AG04449 (cell line): Measurements from ENCODE around the gene PCNX1.

Experiments used
- CTCF ChIA-PET: fragments of 350-600 bp; formaldehyde crosslinking; extraction: SDS; loops from one replicate; lab custom pipeline; 2021; ENCODE audit warnings: antibody characterized with exemption; lab: Yijun Ruan, JAX
- POLR2A ChIA-PET: fragments of 400-600, 350-600 bp; formaldehyde crosslinking; extraction: SDS; loops from one replicate; lab custom pipeline; 2020; ENCODE audit warnings: antibody characterized with exemption, inconsistent platforms; lab: Yijun Ruan, JAX
- DNase-seq: peaks from one replicate; pipeline ENCODE4 v3.0.0-alpha.2; 2010; ENCODE audit warnings: low read depth, low spot score
- H3K4me3 ChIP-seq: 2 replicates; pipeline ENCODE4 v1.5.1; 2011; ENCODE audit warnings: low read depth, mild to moderate bottlenecking, control low read depth, low read length
- CTCF ChIP-seq: IDR thresholded peaks from one replicate; pipeline ENCODE4 v1.5.1; 2011; ENCODE audit warnings: mild to moderate bottlenecking, moderate library complexity, low read length, control low read depth, inconsistent platforms; ENCODE audit not compliant: insufficient read depth; ENCODE audit errors: missing control alignments

PCNX1 gene

GRCh38 chr14:71021347-71022011 is 114.2 kb downstream of the PCNX1 start:
- DNase-seq: peak; percentile 29
- ChIA-PET POLR2A (no interaction called here), CTCF (interaction anchor here (1.2 to 1.6 kb wide), 2 partner anchors 10 to 29 kb away, joined by 5 read pairs; no protein-coding TSS in a partner anchor)
- TF ChIP-seq CTCF: no peak
- H3K4me3 ChIP-seq: no peak overlapping the region

DNA sequence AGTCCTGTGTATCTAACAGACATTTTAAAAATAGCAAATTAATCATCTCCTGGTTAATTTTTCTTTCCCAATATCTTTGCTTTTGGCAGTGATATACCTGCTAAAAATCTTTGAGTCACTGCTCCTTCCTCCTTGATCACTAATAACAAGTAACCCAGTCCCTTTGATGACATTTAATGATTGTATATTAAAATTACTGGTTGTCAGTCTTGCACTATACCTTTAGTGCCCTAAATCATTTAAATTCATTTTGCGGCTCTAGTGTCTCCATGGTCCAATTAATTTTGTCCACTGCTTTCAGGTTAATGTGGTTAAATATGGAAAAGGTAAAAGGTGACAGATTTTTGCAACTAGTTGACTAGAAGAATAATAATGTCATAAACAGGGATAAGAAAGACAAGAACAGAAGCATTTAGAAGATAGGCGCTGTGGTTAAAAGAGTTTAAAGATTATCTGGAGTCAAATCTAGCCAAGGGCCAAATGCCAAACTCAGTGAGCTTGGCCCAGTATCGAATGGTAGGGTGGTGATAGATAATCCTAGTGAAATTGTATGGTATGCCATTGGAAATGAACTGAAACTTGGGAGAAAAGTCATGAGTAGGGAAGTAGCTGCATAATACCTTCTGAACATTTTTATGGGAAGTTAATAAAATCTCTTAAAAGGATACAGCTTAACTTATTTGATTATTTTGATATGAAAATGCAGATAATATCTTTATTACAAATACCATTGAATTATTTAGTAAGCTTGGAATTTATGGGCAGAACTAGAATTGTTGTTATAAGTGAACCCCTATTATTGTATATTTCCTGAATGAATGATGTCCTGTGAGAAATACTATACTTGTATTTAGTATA is 115.0 kb downstream of the PCNX1 start:
- POLR2A ChIA-PET: no interaction called here
- H3K4me3 ChIP-seq: no peak overlapping the region
- CTCF ChIA-PET: interaction anchor here (1.2 to 1.6 kb wide), 3 partner anchors 11 to 115 kb away, joined by 3 to 5 read pairs (median 5); partner anchors contain the start of gene PCNX1
- TF ChIP-seq CTCF: no peak
- DNase-seq: no peak

DNA sequence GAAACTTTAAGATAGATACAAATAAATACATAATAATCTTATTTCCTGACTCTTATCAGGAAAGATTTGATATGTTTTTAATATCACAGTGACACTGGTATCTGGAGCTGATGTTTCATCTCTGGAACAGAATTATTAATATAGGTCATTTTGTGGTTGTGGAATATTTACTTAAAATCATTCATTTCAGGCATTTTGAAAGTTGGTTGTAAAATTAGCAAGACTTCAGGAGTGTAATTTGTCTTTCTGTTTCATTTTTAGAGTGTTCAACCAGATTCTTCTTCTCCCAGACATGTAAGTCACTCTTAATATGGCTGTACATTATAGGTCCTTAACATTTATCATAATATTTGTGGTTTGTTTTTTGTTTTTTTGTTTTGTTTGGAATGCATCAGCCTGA is 115.7 kb downstream of the PCNX1 start:
- no peak for TF ChIP-seq CTCF
- ChIA-PET POLR2A (no interaction called here), CTCF (interaction anchor here (1.2 to 1.4 kb wide), 2 partner anchors 27 to 116 kb away, joined by 3 to 5 read pairs; partner anchors contain the start of gene PCNX1)
- no peak for DNase-seq
- no peak overlapping the region for H3K4me3 ChIP-seq

DNA sequence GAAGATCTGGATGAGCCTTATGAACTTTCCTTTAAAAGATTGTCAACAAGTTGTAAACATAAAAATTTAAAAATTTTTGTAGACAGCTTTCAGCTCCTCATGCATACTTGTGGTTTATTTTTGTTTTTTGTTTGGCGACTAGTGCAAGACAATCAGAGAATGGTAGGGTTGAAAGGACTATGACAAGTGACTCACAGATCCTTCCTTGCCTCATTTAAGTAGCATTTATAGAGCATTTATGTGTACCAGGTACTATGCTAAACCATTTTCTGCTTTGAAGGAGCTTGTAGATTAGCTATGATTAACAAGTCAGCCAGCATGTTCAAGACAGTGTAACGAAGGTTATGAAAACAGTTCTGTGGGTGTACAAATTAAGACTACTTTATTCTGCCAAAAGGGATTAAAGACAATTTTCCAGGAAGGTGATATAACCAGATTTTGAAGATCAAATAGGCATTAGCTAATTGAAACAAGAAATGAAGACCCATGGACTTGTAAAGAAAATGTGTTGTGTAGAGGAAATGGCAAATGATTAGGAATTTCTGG is 122.0 kb downstream of the PCNX1 start:
- ChIA-PET POLR2A (no interaction called here), CTCF (interaction anchor here (2.5 kb wide), 1 partner anchor 19 kb away, joined by 6 read pairs; no protein-coding TSS in a partner anchor)
- no peak for TF ChIP-seq CTCF
- no peak for DNase-seq
- H3K4me3 ChIP-seq: no peak overlapping the region

- no peak overlapping the region for H3K4me3 ChIP-seq
- no peak for TF ChIP-seq CTCF
- DNase-seq: no peak
- CTCF ChIA-PET: interaction anchor here (2.5 kb wide), 1 partner anchor 20 kb away, joined by 6 read pairs; no protein-coding TSS in a partner anchor
- POLR2A ChIA-PET: no interaction called here
These were observed 123.7 kb downstream of the PCNX1 start for GRCh38 chr14:71031000-71031399.
